ENCODE data around the gene OR6X1. TPM values are rescaled to one million over a fixed set of nuclear protein-coding genes. Genes with fewer than 3 reads are reported as not detected.

The OR6X1 gene
- total and polyA plus RNA-seq, 9 of the 15 experiments (the other 6 are each of a cell fraction or from before 2014, with no cell fraction given) = not detected

GRCh38 chr11:123757976-123758375, 3.7 kb upstream of the OR6X1 start:
- no peaks in the 10 kb centered on the region for H3K36me3 ChIP-seq (ENCODE audit: control insufficient read depth, insufficient read depth, low read length)

GRCh38 chr11:123755813-123756212, 1.5 kb upstream of the OR6X1 start:
- no peaks in the 10 kb centered on the region for H3K36me3 ChIP-seq (ENCODE audit: control insufficient read depth, insufficient read depth, low read length)
- H3K27ac ChIP-seq (ENCODE audit: extremely low read depth, low read depth, low read length) = no peak overlapping the region
- no peaks in the 10 kb centered on the region for H3K9me3 ChIP-seq (replicated peaks; ENCODE audit: control insufficient read depth, insufficient read depth, low read depth, low read length)
- no peaks in the 10 kb centered on the region for H3K4me1 ChIP-seq (replicated peaks in 1 of 2; ENCODE audit: control insufficient read depth in 2 of 2, insufficient read depth in 2 of 2, low read length in 2 of 2)
- H2AFZ ChIP-seq (ENCODE audit: low read depth, low read length) = no peak overlapping the region
- H3K27me3 ChIP-seq (ENCODE audit: control insufficient read depth in 2 of 2, insufficient read depth in 2 of 2, low read length in 2 of 2) = peaks cover 6 to 8% of the 10 kb centered on the region in 2 experiments; a peak in 4 of 5 replicates
- H3K4me3 ChIP-seq = no peak overlapping the region
- POLR2A ChIA-PET = interaction anchor here (0.7 to 1.2 kb wide), 2 partner anchors 14 to 50 kb away, joined by 3 to 4 read pairs; no protein-coding TSS in a partner anchor
- TF ChIP-seq DACH1 (IDR thresholded peaks at IDR 0.05; ENCODE audit: partially characterized antibody) (peak; percentile 63), ETV1 (tag; conservative IDR thresholded peaks at IDR 0.05; ENCODE audit: low read depth) (no peak), ZNF551 (CRISPR knock-in tag; IDR thresholded peaks at IDR 0.05) (no peak)
- intact Hi-C loops (cut with micrococcal nuclease) = no loop called here
- in situ Hi-C loops (cut with MboI) = no loop called here
- H3K4me2 ChIP-seq (ENCODE audit: insufficient read depth, low read length) = no peak overlapping the region
- no peaks in the 10 kb centered on the region for H4K20me1 ChIP-seq (replicated peaks; ENCODE audit: control insufficient read depth, insufficient read depth, low read length)
- FAIRE-seq (no peak), ATAC-seq (no peak), DNase-seq (ENCODE audit: extremely low read depth in 1 of 4, low spot score in 3 of 4) (no peak)
- BruUV-seq (replicated peaks) = no TSS peak
- H3K79me2 ChIP-seq (ENCODE audit: control insufficient read depth, insufficient read depth, low read length) = no peaks in the 10 kb centered on the region
- no peaks in the 10 kb centered on the region for H3K9me1 ChIP-seq (ENCODE audit: control insufficient read depth, insufficient read depth, low read length)
- CTCF ChIA-PET (ENCODE audit: low intra/inter-chr PET ratio) = no interaction called here
- 0% methylated on average over 3 of the region's 3 CpGs for WGBS (ENCODE audit: insufficient coverage, low coverage, missing lambda C conversion rate)
- no peak overlapping the region for H3K9ac ChIP-seq (ENCODE audit: insufficient read depth in 1 of 2, low read depth in 2 of 2, low read length in 2 of 2)

More at GRCh38 chr11:123757976-123758375, 3.7 kb upstream of the OR6X1 start:
- POLR2A ChIA-PET = interaction anchor here (1.3 kb wide), 1 partner anchor 11 kb away, joined by 3 read pairs; no protein-coding TSS in a partner anchor
- no peak for FAIRE-seq
- DNase-seq (ENCODE audit: extremely low read depth in 1 of 4, low spot score in 3 of 4) = no peak
- Histone ChIP-seq H3K79me2 (ENCODE audit: control insufficient read depth, insufficient read depth, low read length) (no peaks in the 10 kb centered on the region), H3K4me2 (ENCODE audit: insufficient read depth, low read length) (no peak overlapping the region), H3K27me3 (ENCODE audit: control insufficient read depth in 2 of 2, insufficient read depth in 2 of 2, low read length in 2 of 2) (peaks cover 6 to 8% of the 10 kb centered on the region in 2 experiments; a peak in 4 of 5 replicates), H3K4me1 (replicated peaks in 1 of 2; ENCODE audit: control insufficient read depth in 2 of 2, insufficient read depth in 2 of 2, low read length in 2 of 2) (no peaks in the 10 kb centered on the region), H3K9ac (ENCODE audit: insufficient read depth in 1 of 2, low read depth in 2 of 2, low read length in 2 of 2) (no peak overlapping the region), H3K27ac (ENCODE audit: extremely low read depth, low read depth, low read length) (no peak overlapping the region), H4K20me1 (replicated peaks; ENCODE audit: control insufficient read depth, insufficient read depth, low read length) (no peaks in the 10 kb centered on the region), H2AFZ (ENCODE audit: low read depth, low read length) (no peak overlapping the region), H3K9me1 (ENCODE audit: control insufficient read depth, insufficient read depth, low read length) (no peaks in the 10 kb centered on the region), H3K4me3 (no peak overlapping the region), H3K9me3 (replicated peaks; ENCODE audit: control insufficient read depth, insufficient read depth, low read depth, low read length) (no peaks in the 10 kb centered on the region)
- no peak for ATAC-seq
- WGBS (ENCODE audit: insufficient coverage, low coverage, missing lambda C conversion rate) = 0% methylated on average over 3 of the region's 3 CpGs
- in situ Hi-C loops (cut with MboI) = no loop called here
- TF ChIP-seq DIDO1 (tag; IDR thresholded peaks at IDR 0.05; ENCODE audit: low read depth) (no peak), ZNF212 (CRISPR knock-in tag; IDR thresholded peaks at IDR 0.05) (no peak), OTX1 (CRISPR knock-in tag; IDR thresholded peaks at IDR 0.05) (no peak)
- CTCF ChIA-PET (ENCODE audit: low intra/inter-chr PET ratio) = no interaction called here
- intact Hi-C loops (cut with micrococcal nuclease) = no loop called here
- no TSS peak for BruUV-seq (replicated peaks)

Measured in K562 (cell line).